ENCODE measurements around the gene OR6V1.

OR6V1 gene

DNA sequence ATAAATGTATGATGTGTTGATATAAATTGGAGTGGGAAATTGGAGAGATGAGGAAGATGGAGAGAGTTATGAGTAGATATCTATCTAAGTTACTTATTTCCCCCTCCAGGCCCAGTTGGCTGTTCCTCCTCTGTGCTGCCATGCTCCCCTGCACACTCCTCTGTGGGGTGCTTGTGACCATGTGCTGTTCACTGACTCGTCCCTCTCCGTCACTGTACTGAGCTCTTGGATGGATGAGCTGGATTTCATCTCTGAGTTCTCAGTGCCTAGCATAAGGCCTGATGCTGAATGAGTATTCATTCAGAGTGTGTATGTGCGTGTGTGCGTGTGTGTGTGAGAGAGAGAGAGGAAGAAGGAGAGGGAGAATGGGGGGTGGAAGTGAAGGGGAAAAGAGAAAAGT, 39.7 kb upstream of the OR6V1 start:
- TF ChIP-seq SUZ12 (IDR thresholded peaks at IDR 0.05; ENCODE audit: extremely low read depth, insufficient read depth, insufficient read length) (no peak), ZNF274 (IDR thresholded peaks at IDR 0.05; ENCODE audit: low read depth, low read length) (no peak)
- DNase-seq (ENCODE audit: low read depth, low spot score), result no peak
- no peak overlapping the region for H3K9ac ChIP-seq (ENCODE audit: insufficient read length, low read depth)

DNA sequence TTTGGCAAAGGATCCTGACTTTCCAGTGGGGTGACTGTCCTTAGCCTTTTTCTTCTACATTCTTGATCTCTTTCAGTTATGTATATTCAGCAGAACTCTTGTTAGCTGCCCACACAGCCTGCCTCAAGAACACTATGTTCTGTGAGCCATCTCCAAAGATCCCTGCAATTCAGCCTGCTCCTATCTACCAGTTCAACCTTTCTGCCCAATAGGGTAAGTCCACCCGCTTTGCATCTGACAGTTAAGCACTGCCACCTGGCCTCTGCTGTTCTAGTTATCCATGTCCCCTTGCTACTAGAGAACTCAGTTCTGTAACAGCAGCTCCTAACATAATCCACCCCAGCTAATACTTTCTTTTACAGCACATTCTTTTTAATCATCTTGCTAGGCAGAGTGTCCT, 38.7 kb upstream of the OR6V1 start:
- TF ChIP-seq YY1 (IDR thresholded peaks at IDR 0.05; ENCODE audit: insufficient read depth, insufficient read length) (no peak), ZNF274 (IDR thresholded peaks at IDR 0.05; ENCODE audit: low read depth, low read length) (no peak), SUZ12 (IDR thresholded peaks at IDR 0.05; ENCODE audit: extremely low read depth, insufficient read depth, insufficient read length) (no peak)
- DNase-seq (ENCODE audit: low read depth, low spot score), result no peak
- H3K27me3 ChIP-seq (ENCODE audit: insufficient read depth, insufficient read length), result no peaks in the 10 kb centered on the region
- no peak overlapping the region for H3K4me3 ChIP-seq (ENCODE audit: insufficient read length, low read depth)
- H3K9me3 ChIP-seq (ENCODE audit: insufficient read depth, low read length), result no peaks in the 10 kb centered on the region
- no peak overlapping the region for H3K9ac ChIP-seq (ENCODE audit: insufficient read length, low read depth)
- H3K36me3 ChIP-seq (ENCODE audit: insufficient read depth, insufficient read length, low read length), result no peaks in the 10 kb centered on the region
- H3K4me1 ChIP-seq (ENCODE audit: insufficient read depth, insufficient read length), result no peaks in the 10 kb centered on the region

More for the DNA sequence above, 39.7 kb upstream of the OR6V1 start:
- H3K27me3 ChIP-seq (ENCODE audit: insufficient read depth, insufficient read length), result no peaks in the 10 kb centered on the region
- H3K36me3 ChIP-seq (ENCODE audit: insufficient read depth, insufficient read length, low read length), result no peaks in the 10 kb centered on the region
- no peaks in the 10 kb centered on the region for H3K9me3 ChIP-seq (ENCODE audit: insufficient read depth, low read length)
- no peaks in the 10 kb centered on the region for H3K4me1 ChIP-seq (ENCODE audit: insufficient read depth, insufficient read length)
- H3K4me3 ChIP-seq (ENCODE audit: insufficient read length, low read depth), result no peak overlapping the region

- H3K9ac ChIP-seq (ENCODE audit: insufficient read length, low read depth), result no peak overlapping the region
- no peak for DNase-seq (ENCODE audit: low read depth, low spot score)
Observed at GRCh38 chr7:143013893-143014292, 38.2 kb upstream of the OR6V1 start.

GRCh38 chr7:143015084-143015483, 37.1 kb upstream of the OR6V1 start:
- no peak for DNase-seq (ENCODE audit: low read depth, low spot score)

More at GRCh38 chr7:143013893-143014292, 38.2 kb upstream of the OR6V1 start:
- H3K27me3 ChIP-seq (ENCODE audit: insufficient read depth, insufficient read length), result no peaks in the 10 kb centered on the region
- no peak for TF ChIP-seq YY1 (IDR thresholded peaks at IDR 0.05; ENCODE audit: insufficient read depth, insufficient read length)
- no peak for TF ChIP-seq ZNF274 (IDR thresholded peaks at IDR 0.05; ENCODE audit: low read depth, low read length)
- no peak for TF ChIP-seq SUZ12 (IDR thresholded peaks at IDR 0.05; ENCODE audit: extremely low read depth, insufficient read depth, insufficient read length)
- no peaks in the 10 kb centered on the region for H3K4me1 ChIP-seq (ENCODE audit: insufficient read depth, insufficient read length)
- no peaks in the 10 kb centered on the region for H3K9me3 ChIP-seq (ENCODE audit: insufficient read depth, low read length)
- H3K4me3 ChIP-seq (ENCODE audit: insufficient read length, low read depth), result no peak overlapping the region
- no peaks in the 10 kb centered on the region for H3K36me3 ChIP-seq (ENCODE audit: insufficient read depth, insufficient read length, low read length)

GRCh38 chr7:143015926-143016490, 36.1 kb upstream of the OR6V1 start:
- no peak overlapping the region for H3K9ac ChIP-seq (ENCODE audit: insufficient read length, low read depth)
- TF ChIP-seq YY1 (IDR thresholded peaks at IDR 0.05; ENCODE audit: insufficient read depth, insufficient read length), result no peak
- TF ChIP-seq SUZ12 (IDR thresholded peaks at IDR 0.05; ENCODE audit: extremely low read depth, insufficient read depth, insufficient read length), result no peak
- TF ChIP-seq ZNF274 (IDR thresholded peaks at IDR 0.05; ENCODE audit: low read depth, low read length), result no peak
- no peaks in the 10 kb centered on the region for H3K9me3 ChIP-seq (ENCODE audit: insufficient read depth, low read length)
- no peaks in the 10 kb centered on the region for H3K36me3 ChIP-seq (ENCODE audit: insufficient read depth, insufficient read length, low read length)
- no peak for DNase-seq (ENCODE audit: low read depth, low spot score)
- H3K27me3 ChIP-seq (ENCODE audit: insufficient read depth, insufficient read length), result no peaks in the 10 kb centered on the region
- H3K4me1 ChIP-seq (ENCODE audit: insufficient read depth, insufficient read length), result no peaks in the 10 kb centered on the region
- H3K4me3 ChIP-seq (ENCODE audit: insufficient read length, low read depth), result no peak overlapping the region

More at GRCh38 chr7:143015084-143015483, 37.1 kb upstream of the OR6V1 start:
- H3K36me3 ChIP-seq (ENCODE audit: insufficient read depth, insufficient read length, low read length), result no peaks in the 10 kb centered on the region
- H3K9ac ChIP-seq (ENCODE audit: insufficient read length, low read depth), result no peak overlapping the region
- no peaks in the 10 kb centered on the region for H3K9me3 ChIP-seq (ENCODE audit: insufficient read depth, low read length)
- H3K4me1 ChIP-seq (ENCODE audit: insufficient read depth, insufficient read length), result no peaks in the 10 kb centered on the region
- no peak for TF ChIP-seq YY1 (IDR thresholded peaks at IDR 0.05; ENCODE audit: insufficient read depth, insufficient read length)
- no peak for TF ChIP-seq ZNF274 (IDR thresholded peaks at IDR 0.05; ENCODE audit: low read depth, low read length)
- TF ChIP-seq SUZ12 (IDR thresholded peaks at IDR 0.05; ENCODE audit: extremely low read depth, insufficient read depth, insufficient read length), result no peak
- H3K4me3 ChIP-seq (ENCODE audit: insufficient read length, low read depth), result no peak overlapping the region
- H3K27me3 ChIP-seq (ENCODE audit: insufficient read depth, insufficient read length), result no peaks in the 10 kb centered on the region

DNA sequence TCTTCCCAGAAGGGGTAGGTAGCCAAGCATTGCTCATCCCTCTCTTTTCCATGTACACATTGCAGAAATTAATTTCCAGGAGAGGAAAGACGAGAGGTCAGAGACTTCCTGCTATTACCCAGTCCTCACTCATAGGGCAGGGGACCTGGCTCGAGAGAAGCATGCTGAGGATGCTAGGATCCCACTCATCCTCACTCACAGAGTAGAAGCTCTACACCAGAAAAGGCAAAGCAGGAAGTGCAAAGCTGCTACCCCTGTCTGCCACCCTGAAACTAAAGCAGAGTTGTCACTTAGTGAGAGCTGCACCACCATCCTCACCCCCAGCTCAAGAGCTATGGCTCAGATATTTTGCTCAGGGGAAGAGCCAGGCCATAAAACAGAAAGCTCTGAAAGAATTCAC, 35.1 kb upstream of the OR6V1 start:
- Histone ChIP-seq H3K27me3 (ENCODE audit: insufficient read depth, insufficient read length) (no peaks in the 10 kb centered on the region), H3K9ac (ENCODE audit: insufficient read length, low read depth) (no peak overlapping the region), H3K4me1 (ENCODE audit: insufficient read depth, insufficient read length) (no peaks in the 10 kb centered on the region), H3K9me3 (ENCODE audit: insufficient read depth, low read length) (no peaks in the 10 kb centered on the region), H3K36me3 (ENCODE audit: insufficient read depth, insufficient read length, low read length) (no peaks in the 10 kb centered on the region), H3K4me3 (ENCODE audit: insufficient read length, low read depth) (no peak overlapping the region)
- DNase-seq (ENCODE audit: low read depth, low spot score), result no peak
- no peak for TF ChIP-seq YY1 (IDR thresholded peaks at IDR 0.05; ENCODE audit: insufficient read depth, insufficient read length)
- TF ChIP-seq ZNF274 (IDR thresholded peaks at IDR 0.05; ENCODE audit: low read depth, low read length), result no peak

GRCh38 chr7:143018931-143019330, 33.2 kb upstream of the OR6V1 start:
- H3K4me1 ChIP-seq (ENCODE audit: insufficient read depth, insufficient read length), result no peaks in the 10 kb centered on the region
- no peak overlapping the region for H3K4me3 ChIP-seq (ENCODE audit: insufficient read length, low read depth)
- TF ChIP-seq SUZ12 (IDR thresholded peaks at IDR 0.05; ENCODE audit: extremely low read depth, insufficient read depth, insufficient read length), result no peak
- TF ChIP-seq ZNF274 (IDR thresholded peaks at IDR 0.05; ENCODE audit: low read depth, low read length), result no peak
- no peak for TF ChIP-seq YY1 (IDR thresholded peaks at IDR 0.05; ENCODE audit: insufficient read depth, insufficient read length)
- no peaks in the 10 kb centered on the region for H3K27me3 ChIP-seq (ENCODE audit: insufficient read depth, insufficient read length)
- no peaks in the 10 kb centered on the region for H3K36me3 ChIP-seq (ENCODE audit: insufficient read depth, insufficient read length, low read length)
- H3K9ac ChIP-seq (ENCODE audit: insufficient read length, low read depth), result no peak overlapping the region
- H3K9me3 ChIP-seq (ENCODE audit: insufficient read depth, low read length), result no peaks in the 10 kb centered on the region
- no peak for DNase-seq (ENCODE audit: low read depth, low spot score)

Measured in NT2/D1 (cell line).